Left ventricle myocardium inferior (tissue), 1 donor: ENCODE results near the gene ITGA2. TPM values are rescaled to one million over a fixed set of nuclear protein-coding genes. Genes with fewer than 3 reads are reported as not detected.
A peak's percentile ranks its signal among the peaks of the same experiment; 100 is the strongest.

Experiments used
- DNase-seq: peaks from one replicate; pipeline ENCODE4 v3.0.0-alpha.2; 2020
- H3K27ac ChIP-seq: fragments of 200-600 bp; replicated peaks from 2 replicates; pipeline ENCODE4 v1.8.0; 2021
- H3K27me3 ChIP-seq: fragments of 200-600 bp; 2 replicates; pipeline ENCODE4 v1.8.0; 2021; ENCODE audit warnings: low read depth
- H3K36me3 ChIP-seq: fragments of 200-600 bp; 2 replicates; pipeline ENCODE4 v1.8.0; 2021
- H3K4me1 ChIP-seq: fragments of 200-600 bp; 2 replicates; pipeline ENCODE4 v1.8.0; 2021
- H3K4me3 ChIP-seq: fragments of 200-600 bp; 2 replicates; pipeline ENCODE4 v1.8.0; 2021; ENCODE audit warnings: mild to moderate bottlenecking, moderate library complexity
- H3K9me3 ChIP-seq: fragments of 200-600 bp; replicated peaks from 2 replicates; pipeline ENCODE4 v1.8.0; 2021
- intact Hi-C: fragments of 100-400 bp; cut with micrococcal nuclease; formaldehyde crosslinking; loops from one replicate; pipeline ENCODE4 v1.11.0; 2022
- long read RNA-seq: library from polyadenylated mRNA; unstranded; transcript quantifications from one replicate; pipeline ENCODE4 v2.0.0, GENCODE V29; 2021
- total RNA-seq: library from RNA; stranded (reverse); fragmentation: NEBNext Ultra II Directional; extraction: Animal tissue kit (Norgen Biotek cat#: 25700); gene quantifications from one replicate; pipeline ENCODE4 v1.2.1, GENCODE V29; 2021
- TF ChIP-seq, protein P1 (sequence below): fragments of 200-600 bp; IDR thresholded peaks from 2 replicates; pipeline ENCODE4 v1.8.0; 2021; ENCODE audit warnings: antibody characterized with exemption, mild to moderate bottlenecking, borderline replicate concordance
- donor health status: DM: no; HTN: yes; CAD: no; lungs with severe emphysema.

Gene ITGA2
- total RNA-seq: 0.80 TPM
- long read RNA-seq, partial matches to known transcripts: 1 of 1 reads
- long read RNA-seq, other reads (novel, unspliced or antisense): 0 of 1 reads

- Histone ChIP-seq H3K27me3 (peaks cover 32% of the 10 kb centered on the region), H3K9me3 (no peaks in the 10 kb centered on the region), H3K4me1 (peaks cover 32% of the 10 kb centered on the region), H3K36me3 (no peaks in the 10 kb centered on the region), H3K27ac (peak within 1 kb of the TSS; percentile 43), H3K4me3 (peak within 1 kb of the TSS; percentile 75)
- intact Hi-C loops: no loop called here
- DNase-seq: peak; percentile 44
- TF ChIP-seq, protein P1, sequence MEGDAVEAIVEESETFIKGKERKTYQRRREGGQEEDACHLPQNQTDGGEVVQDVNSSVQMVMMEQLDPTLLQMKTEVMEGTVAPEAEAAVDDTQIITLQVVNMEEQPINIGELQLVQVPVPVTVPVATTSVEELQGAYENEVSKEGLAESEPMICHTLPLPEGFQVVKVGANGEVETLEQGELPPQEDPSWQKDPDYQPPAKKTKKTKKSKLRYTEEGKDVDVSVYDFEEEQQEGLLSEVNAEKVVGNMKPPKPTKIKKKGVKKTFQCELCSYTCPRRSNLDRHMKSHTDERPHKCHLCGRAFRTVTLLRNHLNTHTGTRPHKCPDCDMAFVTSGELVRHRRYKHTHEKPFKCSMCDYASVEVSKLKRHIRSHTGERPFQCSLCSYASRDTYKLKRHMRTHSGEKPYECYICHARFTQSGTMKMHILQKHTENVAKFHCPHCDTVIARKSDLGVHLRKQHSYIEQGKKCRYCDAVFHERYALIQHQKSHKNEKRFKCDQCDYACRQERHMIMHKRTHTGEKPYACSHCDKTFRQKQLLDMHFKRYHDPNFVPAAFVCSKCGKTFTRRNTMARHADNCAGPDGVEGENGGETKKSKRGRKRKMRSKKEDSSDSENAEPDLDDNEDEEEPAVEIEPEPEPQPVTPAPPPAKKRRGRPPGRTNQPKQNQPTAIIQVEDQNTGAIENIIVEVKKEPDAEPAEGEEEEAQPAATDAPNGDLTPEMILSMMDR: no peak
Observed at GRCh38 chr5:52989025-52989780, at the start of gene ITGA2. Gene ITGA2, plus strand, starts transcription at chr5:52989352. Its CDS starts 117 bp downstream, at chr5:52989469.

DNA sequence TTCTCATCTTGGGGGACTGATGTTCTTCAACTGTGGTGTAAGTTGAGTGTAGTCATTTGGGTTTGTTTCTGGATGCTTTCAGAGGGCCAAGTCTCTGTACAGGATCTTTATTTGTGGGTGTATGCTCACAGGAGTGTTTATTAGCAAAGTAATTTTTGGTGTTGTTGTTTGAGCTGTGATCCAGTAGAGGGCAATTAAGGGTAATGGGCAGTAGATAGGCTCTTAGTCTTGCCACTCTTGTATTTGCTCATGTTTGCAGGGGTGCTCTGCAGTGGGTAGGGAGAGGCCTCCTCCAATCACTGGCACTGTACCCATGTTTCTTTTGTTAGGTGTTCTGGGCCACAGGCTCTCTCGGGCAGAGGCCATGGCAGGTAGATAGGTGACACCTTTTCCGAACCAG, 45.9 kb upstream of the ITGA2 start:
- H3K4me3 ChIP-seq: no peak overlapping the region
- TF ChIP-seq, protein P1: no peak
- peaks cover 31% of the 10 kb centered on the region for H3K36me3 ChIP-seq
- no peaks in the 10 kb centered on the region for H3K9me3 ChIP-seq
- H3K4me1 ChIP-seq: peaks cover 29% of the 10 kb centered on the region
- H3K27ac ChIP-seq: no peak overlapping the region
- intact Hi-C loops: no loop called here
- no peak for DNase-seq
- no peaks in the 10 kb centered on the region for H3K27me3 ChIP-seq

DNA sequence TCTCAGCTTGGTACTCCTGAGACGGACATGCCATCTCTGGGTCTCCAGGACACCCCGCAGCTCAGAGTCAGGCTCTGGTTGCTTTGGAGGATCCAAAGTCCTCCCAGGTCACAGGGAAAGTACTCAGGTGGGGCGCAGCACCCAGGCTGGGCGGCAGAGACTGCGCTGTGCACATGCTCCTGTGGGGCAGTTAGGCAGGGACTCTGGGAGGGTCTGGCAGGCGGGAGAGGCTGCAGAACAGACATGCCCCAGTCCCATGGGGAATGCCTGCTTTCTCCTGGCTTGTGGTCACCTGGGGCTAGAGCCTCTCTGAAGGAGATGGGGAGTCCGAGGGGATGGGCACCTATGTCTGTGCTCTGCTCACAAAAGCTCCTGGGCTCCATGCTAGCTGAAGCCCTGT, 45.3 kb upstream of the ITGA2 start:
- H3K4me3 ChIP-seq: no peak overlapping the region
- TF ChIP-seq, protein P1: no peak
- H3K36me3 ChIP-seq: peaks cover 26% of the 10 kb centered on the region
- H3K9me3 ChIP-seq: no peaks in the 10 kb centered on the region
- H3K27ac ChIP-seq: no peak overlapping the region
- DNase-seq: no peak
- no peaks in the 10 kb centered on the region for H3K27me3 ChIP-seq
- intact Hi-C loops: no loop called here
- peaks cover 34% of the 10 kb centered on the region for H3K4me1 ChIP-seq

- Histone ChIP-seq H3K36me3 (peaks cover 13% of the 10 kb centered on the region), H3K4me1 (peaks cover 34% of the 10 kb centered on the region), H3K27me3 (no peaks in the 10 kb centered on the region), H3K4me3 (peak overlapping the region; percentile 54), H3K9me3 (no peaks in the 10 kb centered on the region), H3K27ac (peak overlapping the region; percentile 23)
- intact Hi-C loops: loop anchor here (5.0 kb wide), 1 partner anchor 152 kb away; no protein-coding TSS in a partner anchor
- DNase-seq: no peak
- TF ChIP-seq, protein P1: no peak
Observed at GRCh38 chr5:52945040-52945439, 44.1 kb upstream of the ITGA2 start.

DNA sequence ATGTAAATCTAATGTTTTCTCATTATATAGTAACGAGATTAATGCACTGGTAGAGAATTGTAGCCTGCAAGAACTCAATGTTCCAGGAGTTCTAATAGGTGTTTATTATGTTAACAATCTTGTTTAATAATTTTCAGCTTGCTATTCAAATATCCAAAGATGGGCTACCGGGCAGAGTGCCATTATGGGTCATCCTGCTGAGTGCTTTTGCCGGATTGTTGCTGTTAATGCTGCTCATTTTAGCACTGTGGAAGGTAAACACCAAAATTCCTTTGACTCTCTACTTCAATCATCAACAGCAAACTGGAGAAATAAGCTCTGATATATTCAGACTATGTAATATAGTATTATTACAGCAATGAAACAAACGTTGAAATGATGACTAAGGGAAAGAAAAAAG, 41.9 kb upstream of the ITGA2 start:
- intact Hi-C loops: loop anchor here (5.0 kb wide), 1 partner anchor 150 kb away; no protein-coding TSS in a partner anchor
- Histone ChIP-seq H3K4me3 (no peak overlapping the region), H3K27me3 (no peaks in the 10 kb centered on the region), H3K27ac (peak overlapping the region; percentile 3), H3K36me3 (peaks cover 6% of the 10 kb centered on the region), H3K9me3 (no peaks in the 10 kb centered on the region), H3K4me1 (peaks cover 34% of the 10 kb centered on the region)
- DNase-seq: no peak
- TF ChIP-seq, protein P1: no peak
